ENCODE data around the gene GTF2A2.

DNA sequence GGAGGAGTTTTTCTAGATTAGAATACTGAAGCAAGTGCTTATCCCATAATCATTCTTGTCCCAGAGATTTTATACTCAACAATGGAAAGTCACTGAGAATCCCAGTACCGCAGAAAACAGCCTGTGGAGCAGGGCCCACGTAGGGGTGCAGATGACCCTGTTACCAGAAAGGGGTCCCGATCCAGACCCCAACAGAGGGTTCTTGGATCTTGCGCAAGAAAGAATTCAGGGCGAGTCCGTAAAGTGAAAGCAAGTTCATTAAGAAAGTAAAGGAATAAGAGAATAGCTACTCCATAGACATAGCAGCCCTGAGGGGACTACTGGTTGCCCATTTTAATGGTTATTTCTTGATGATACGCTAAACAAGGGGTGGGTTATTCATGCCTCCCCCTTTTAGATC is 43.2 kb downstream of the GTF2A2 start:
- TF ChIP-seq, protein P1, sequence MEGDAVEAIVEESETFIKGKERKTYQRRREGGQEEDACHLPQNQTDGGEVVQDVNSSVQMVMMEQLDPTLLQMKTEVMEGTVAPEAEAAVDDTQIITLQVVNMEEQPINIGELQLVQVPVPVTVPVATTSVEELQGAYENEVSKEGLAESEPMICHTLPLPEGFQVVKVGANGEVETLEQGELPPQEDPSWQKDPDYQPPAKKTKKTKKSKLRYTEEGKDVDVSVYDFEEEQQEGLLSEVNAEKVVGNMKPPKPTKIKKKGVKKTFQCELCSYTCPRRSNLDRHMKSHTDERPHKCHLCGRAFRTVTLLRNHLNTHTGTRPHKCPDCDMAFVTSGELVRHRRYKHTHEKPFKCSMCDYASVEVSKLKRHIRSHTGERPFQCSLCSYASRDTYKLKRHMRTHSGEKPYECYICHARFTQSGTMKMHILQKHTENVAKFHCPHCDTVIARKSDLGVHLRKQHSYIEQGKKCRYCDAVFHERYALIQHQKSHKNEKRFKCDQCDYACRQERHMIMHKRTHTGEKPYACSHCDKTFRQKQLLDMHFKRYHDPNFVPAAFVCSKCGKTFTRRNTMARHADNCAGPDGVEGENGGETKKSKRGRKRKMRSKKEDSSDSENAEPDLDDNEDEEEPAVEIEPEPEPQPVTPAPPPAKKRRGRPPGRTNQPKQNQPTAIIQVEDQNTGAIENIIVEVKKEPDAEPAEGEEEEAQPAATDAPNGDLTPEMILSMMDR (conservative IDR thresholded peaks at IDR 0.05; ENCODE audit: low read depth, low read length): no peak
- TF ChIP-seq EZH2 (IDR thresholded peaks at IDR 0.05; ENCODE audit: borderline replicate concordance, low read depth, low read length, poor library complexity, severe bottlenecking): no peak
